Measurements from ENCODE around the gene ATP11A.

DNA sequence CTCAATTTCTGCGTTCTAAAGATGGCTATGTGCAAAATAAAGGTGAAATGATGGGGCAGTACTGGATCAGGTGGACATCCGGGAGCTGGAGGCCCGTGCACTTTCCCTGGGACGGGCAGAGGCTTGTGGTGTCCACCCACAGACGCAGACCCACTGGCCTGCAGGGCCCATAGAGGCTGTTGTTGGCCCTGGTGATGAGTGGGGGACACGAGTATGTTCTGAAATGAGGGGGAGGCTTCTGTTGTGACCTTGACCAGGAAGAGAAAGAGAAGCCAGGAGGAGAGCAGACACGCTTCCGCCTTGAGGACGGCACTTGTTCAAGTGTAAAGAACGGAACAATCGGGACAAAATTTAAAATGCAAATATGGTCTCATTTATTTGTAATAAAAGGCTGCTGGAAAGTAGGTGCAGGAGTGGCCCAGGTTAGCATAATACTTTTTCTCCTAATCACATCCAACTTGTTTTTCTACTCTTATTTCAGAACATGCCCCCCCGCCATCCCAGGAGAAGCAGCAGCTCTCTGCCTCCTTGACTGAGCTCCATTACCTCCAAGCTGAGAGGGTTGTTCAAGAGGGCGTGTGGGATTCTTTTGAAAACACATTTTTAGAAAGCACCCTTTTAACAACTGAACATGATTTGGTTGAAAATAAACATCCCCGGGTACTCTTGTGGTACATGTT is 27.1 kb downstream of the ATP11A start:
- TF ChIP-seq POLR2A (IDR thresholded peaks at IDR 0.05; ENCODE audit: low read length), result no peak
- TF ChIP-seq GATA1 (IDR thresholded peaks at IDR 0.05; ENCODE audit: low read depth, low read length), result no peak

All from erythroblast (primary cell).